ENCODE results near the gene CHD1. TPM values are rescaled to one million over a fixed set of nuclear protein-coding genes. Genes with fewer than 3 reads are reported as not detected.
"Not testable (repeated sequence)": the region's sequence is repeated elsewhere in the genome, so short reads cannot be mapped to it uniquely, and the experiment has no call there.

CHD1 gene
- total and polyA plus RNA-seq, 9 of the 15 experiments (the other 6 are each of a cell fraction or from before 2014, with no cell fraction given): 27.3 to 133 (median 58.7) TPM

- TF ChIP-seq, protein P1, sequence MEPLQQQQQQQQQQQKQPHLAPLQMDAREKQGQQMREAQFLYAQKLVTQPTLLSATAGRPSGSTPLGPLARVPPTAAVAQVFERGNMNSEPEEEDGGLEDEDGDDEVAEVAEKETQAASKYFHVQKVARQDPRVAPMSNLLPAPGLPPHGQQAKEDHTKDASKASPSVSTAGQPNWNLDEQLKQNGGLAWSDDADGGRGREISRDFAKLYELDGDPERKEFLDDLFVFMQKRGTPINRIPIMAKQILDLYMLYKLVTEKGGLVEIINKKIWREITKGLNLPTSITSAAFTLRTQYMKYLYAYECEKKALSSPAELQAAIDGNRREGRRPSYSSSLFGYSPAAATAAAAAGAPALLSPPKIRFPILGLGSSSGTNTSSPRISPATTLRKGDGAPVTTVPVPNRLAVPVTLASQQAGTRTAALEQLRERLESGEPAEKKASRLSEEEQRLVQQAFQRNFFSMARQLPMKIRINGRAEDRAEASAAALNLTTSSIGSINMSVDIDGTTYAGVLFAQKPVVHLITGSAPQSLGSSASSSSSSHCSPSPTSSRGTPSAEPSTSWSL (CRISPR knock-in tag; IDR thresholded peaks at IDR 0.05; ENCODE audit: borderline replicate concordance): no peak
Measured at GRCh38 chr5:98957307-98957706, 28.5 kb upstream of the CHD1 start (continued).

- H3K4me2 ChIP-seq (ENCODE audit: insufficient read depth, low read length); DNase-seq (ENCODE audit: extremely low read depth in 1 of 4, low spot score in 3 of 4); H4K20me1 ChIP-seq (replicated peaks; ENCODE audit: control insufficient read depth, insufficient read depth, low read length); ATAC-seq; H3K79me2 ChIP-seq (ENCODE audit: control insufficient read depth, insufficient read depth, low read length); FAIRE-seq; in situ Hi-C loops (cut with MboI); POLR2A ChIA-PET; CTCF ChIA-PET (ENCODE audit: low intra/inter-chr PET ratio); H3K27me3 ChIP-seq (ENCODE audit: control insufficient read depth in 2 of 2, insufficient read depth in 2 of 2, low read length in 2 of 2); H3K9me3 ChIP-seq (replicated peaks; ENCODE audit: control insufficient read depth, insufficient read depth, low read depth, low read length); H2AFZ ChIP-seq (ENCODE audit: low read depth, low read length); H3K9ac ChIP-seq (ENCODE audit: insufficient read depth in 1 of 2, low read depth in 2 of 2, low read length in 2 of 2); H3K4me3 ChIP-seq; H3K9me1 ChIP-seq (ENCODE audit: control insufficient read depth, insufficient read depth, low read length); BruUV-seq (replicated peaks); H3K27ac ChIP-seq (ENCODE audit: extremely low read depth, low read depth, low read length); H3K36me3 ChIP-seq (ENCODE audit: control insufficient read depth, insufficient read depth, low read length): not testable (repeated sequence)
- 80% methylated on average over 2 of the region's 3 CpGs for WGBS (ENCODE audit: insufficient coverage, low coverage, missing lambda C conversion rate)
- TF ChIP-seq BCOR (IDR thresholded peaks at IDR 0.05): 0 out of 2 replicates have a peak, but pooled peaks have one; percentile 8
- TF ChIP-seq, protein P2, sequence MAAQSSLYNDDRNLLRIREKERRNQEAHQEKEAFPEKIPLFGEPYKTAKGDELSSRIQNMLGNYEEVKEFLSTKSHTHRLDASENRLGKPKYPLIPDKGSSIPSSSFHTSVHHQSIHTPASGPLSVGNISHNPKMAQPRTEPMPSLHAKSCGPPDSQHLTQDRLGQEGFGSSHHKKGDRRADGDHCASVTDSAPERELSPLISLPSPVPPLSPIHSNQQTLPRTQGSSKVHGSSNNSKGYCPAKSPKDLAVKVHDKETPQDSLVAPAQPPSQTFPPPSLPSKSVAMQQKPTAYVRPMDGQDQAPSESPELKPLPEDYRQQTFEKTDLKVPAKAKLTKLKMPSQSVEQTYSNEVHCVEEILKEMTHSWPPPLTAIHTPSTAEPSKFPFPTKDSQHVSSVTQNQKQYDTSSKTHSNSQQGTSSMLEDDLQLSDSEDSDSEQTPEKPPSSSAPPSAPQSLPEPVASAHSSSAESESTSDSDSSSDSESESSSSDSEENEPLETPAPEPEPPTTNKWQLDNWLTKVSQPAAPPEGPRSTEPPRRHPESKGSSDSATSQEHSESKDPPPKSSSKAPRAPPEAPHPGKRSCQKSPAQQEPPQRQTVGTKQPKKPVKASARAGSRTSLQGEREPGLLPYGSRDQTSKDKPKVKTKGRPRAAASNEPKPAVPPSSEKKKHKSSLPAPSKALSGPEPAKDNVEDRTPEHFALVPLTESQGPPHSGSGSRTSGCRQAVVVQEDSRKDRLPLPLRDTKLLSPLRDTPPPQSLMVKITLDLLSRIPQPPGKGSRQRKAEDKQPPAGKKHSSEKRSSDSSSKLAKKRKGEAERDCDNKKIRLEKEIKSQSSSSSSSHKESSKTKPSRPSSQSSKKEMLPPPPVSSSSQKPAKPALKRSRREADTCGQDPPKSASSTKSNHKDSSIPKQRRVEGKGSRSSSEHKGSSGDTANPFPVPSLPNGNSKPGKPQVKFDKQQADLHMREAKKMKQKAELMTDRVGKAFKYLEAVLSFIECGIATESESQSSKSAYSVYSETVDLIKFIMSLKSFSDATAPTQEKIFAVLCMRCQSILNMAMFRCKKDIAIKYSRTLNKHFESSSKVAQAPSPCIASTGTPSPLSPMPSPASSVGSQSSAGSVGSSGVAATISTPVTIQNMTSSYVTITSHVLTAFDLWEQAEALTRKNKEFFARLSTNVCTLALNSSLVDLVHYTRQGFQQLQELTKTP (IDR thresholded peaks at IDR 0.05; ENCODE audit: low read depth in 1 of 2, partially characterized antibody in 2 of 2): peak in 1 of 2 experiments; percentile 99
- TF ChIP-seq CC2D1A (IDR thresholded peaks at IDR 0.05): 0 out of 2 replicates have a peak, but pooled peaks have one; percentile 12
- TF ChIP-seq, protein P3, sequence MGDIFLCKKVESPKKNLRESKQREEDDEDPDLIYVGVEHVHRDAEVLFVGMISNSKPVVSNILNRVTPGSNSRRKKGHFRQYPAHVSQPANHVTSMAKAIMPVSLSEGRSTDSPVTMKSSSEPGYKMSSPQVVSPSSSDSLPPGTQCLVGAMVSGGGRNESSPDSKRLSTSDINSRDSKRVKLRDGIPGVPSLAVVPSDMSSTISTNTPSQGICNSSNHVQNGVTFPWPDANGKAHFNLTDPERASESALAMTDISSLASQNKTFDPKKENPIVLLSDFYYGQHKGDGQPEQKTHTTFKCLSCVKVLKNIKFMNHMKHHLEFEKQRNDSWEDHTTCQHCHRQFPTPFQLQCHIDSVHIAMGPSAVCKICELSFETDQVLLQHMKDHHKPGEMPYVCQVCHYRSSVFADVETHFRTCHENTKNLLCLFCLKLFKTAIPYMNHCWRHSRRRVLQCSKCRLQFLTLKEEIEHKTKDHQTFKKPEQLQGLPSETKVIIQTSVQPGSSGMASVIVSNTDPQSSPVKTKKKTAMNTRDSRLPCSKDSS (IDR thresholded peaks at IDR 0.05; ENCODE audit: low read depth, partially characterized antibody): peak; percentile 31
- TF ChIP-seq TRIM24 (IDR thresholded peaks at IDR 0.05): peak; percentile 9 to 38; a peak in 1 of 4 replicates
- TF ChIP-seq NFIC (IDR thresholded peaks at IDR 0.05): 0 out of 2 replicates have a peak, but pooled peaks have one; percentile 20
- H3K4me1 ChIP-seq (replicated peaks in 1 of 2; ENCODE audit: control insufficient read depth in 2 of 2, insufficient read depth in 2 of 2, low read length in 2 of 2): peaks cover 8 to 30% of the 10 kb centered on the region in 2 experiments; a peak in 3 of 5 replicates
- intact Hi-C loops (cut with micrococcal nuclease): loop anchor here (2.0 kb wide), 2 partner anchors 27 to 77 kb away; partner anchors contain the start of gene CHD1
Measured at GRCh38 chr5:98955888-98956287, 27.1 kb upstream of the CHD1 start.
